Measurements from ENCODE around the gene GANC. TPM values are rescaled to one million over a fixed set of nuclear protein-coding genes. Genes with fewer than 3 reads are reported as not detected.
"Not testable (repeated sequence)": the region's sequence is repeated elsewhere in the genome, so short reads cannot be mapped to it uniquely, and the experiment has no call there.

GANC gene
- total and polyA plus RNA-seq, 2 experiments from 2014 or later = 7.4 to 12.6 TPM

GRCh38 chr15:42289166-42289565 is 16.2 kb downstream of the GANC start:
- no peaks in the 10 kb centered on the region for H3K27me3 Mint-ChIP-seq (ENCODE audit: insufficient read depth, low read depth, poor library complexity)
- Histone ChIP-seq H3K27me3 (ENCODE audit: insufficient read depth) (no peaks in the 10 kb centered on the region), H3K4me2 (no peak overlapping the region), H3K27ac (ENCODE audit: low read depth) (no peak overlapping the region), H3K36me3 (ENCODE audit: insufficient read depth) (no peaks in the 10 kb centered on the region), H3F3A (replicated peaks; ENCODE audit: low read depth) (no peaks in the 10 kb centered on the region), H3K79me2 (replicated peaks; ENCODE audit: insufficient read depth) (no peaks in the 10 kb centered on the region), H3K4me3 (no peak overlapping the region), H3K9me2 (ENCODE audit: insufficient read depth) (no peaks in the 10 kb centered on the region), H4K20me1 (replicated peaks; ENCODE audit: insufficient read depth) (no peaks in the 10 kb centered on the region), H3K4me1 (ENCODE audit: insufficient read depth) (no peaks in the 10 kb centered on the region), H2AFZ (no peak overlapping the region)
- no peaks in the 10 kb centered on the region for H3K36me3 Mint-ChIP-seq (ENCODE audit: low read depth)
- DNase-seq (ENCODE audit: low spot score) (no peak), ATAC-seq (no peak)
- 0 out of 3 replicates have a peak, but pooled peaks cover 3% of the 10 kb centered on the region for H3K4me1 Mint-ChIP-seq
- TF ChIP-seq NANOG (IDR thresholded peaks at IDR 0.05; ENCODE audit: borderline replicate concordance) (no peak), ZNF462 (CRISPR knock-in tag; IDR thresholded peaks at IDR 0.05) (no peak), EZH2 (IDR thresholded peaks at IDR 0.05; ENCODE audit: low read depth, unreplicated experiment) (no peak), STAT1 (IDR thresholded peaks at IDR 0.05; ENCODE audit: unreplicated experiment) (no peak), ZNF114 (CRISPR knock-in tag; IDR thresholded peaks at IDR 0.05) (no peak), JUNB (IDR thresholded peaks at IDR 0.05; ENCODE audit: unreplicated experiment) (no peak), CREB1 (CRISPR knock-in tag; IDR thresholded peaks at IDR 0.05; ENCODE audit: low read depth) (no peak), ETS1 (IDR thresholded peaks at IDR 0.05) (no peak), REST (IDR thresholded peaks at IDR 0.05; ENCODE audit: unreplicated experiment) (no peak)
- no peak overlapping the region for H3K27ac Mint-ChIP-seq
- no peak overlapping the region for H3K4me3 Mint-ChIP-seq
- no peaks in the 10 kb centered on the region for H3K9me3 Mint-ChIP-seq

GRCh38 chr15:42301004-42301403 is 28.0 kb downstream of the GANC start:
- DNase-seq (ENCODE audit: low spot score); H3K36me3 ChIP-seq (ENCODE audit: insufficient read depth); H3K79me2 ChIP-seq (replicated peaks; ENCODE audit: insufficient read depth); H3K4me1 Mint-ChIP-seq; H3K4me3 Mint-ChIP-seq; H3K9me2 ChIP-seq (ENCODE audit: insufficient read depth); H3K4me2 ChIP-seq; H3K27ac Mint-ChIP-seq; ATAC-seq; H4K20me1 ChIP-seq (replicated peaks; ENCODE audit: insufficient read depth); H3K27me3 Mint-ChIP-seq (ENCODE audit: insufficient read depth, low read depth, poor library complexity); H3K4me3 ChIP-seq; H3F3A ChIP-seq (replicated peaks; ENCODE audit: low read depth); H3K27ac ChIP-seq (ENCODE audit: low read depth); H3K27me3 ChIP-seq (ENCODE audit: insufficient read depth); H2AFZ ChIP-seq; H3K4me1 ChIP-seq (ENCODE audit: insufficient read depth): not testable (repeated sequence)
- Mint-ChIP-seq H3K9me3 (peaks cover 32% of the 10 kb centered on the region), H3K36me3 (ENCODE audit: low read depth) (peaks cover 30% of the 10 kb centered on the region; the same call in 2 of the 3 replicates)

Measured in GM23338 (cell line).